NCI-H1092 (cell line): Measurements from ENCODE around the gene AFF1.
"Not testable (repeated sequence)": the region's sequence is repeated elsewhere in the genome, so short reads cannot be mapped to it uniquely, and the experiment has no call there.

Experiments
- DNase-seq: peaks from one replicate; lab custom pipeline; 2025; lab: John Stamatoyannopoulos, UW

The AFF1 gene

DNA sequence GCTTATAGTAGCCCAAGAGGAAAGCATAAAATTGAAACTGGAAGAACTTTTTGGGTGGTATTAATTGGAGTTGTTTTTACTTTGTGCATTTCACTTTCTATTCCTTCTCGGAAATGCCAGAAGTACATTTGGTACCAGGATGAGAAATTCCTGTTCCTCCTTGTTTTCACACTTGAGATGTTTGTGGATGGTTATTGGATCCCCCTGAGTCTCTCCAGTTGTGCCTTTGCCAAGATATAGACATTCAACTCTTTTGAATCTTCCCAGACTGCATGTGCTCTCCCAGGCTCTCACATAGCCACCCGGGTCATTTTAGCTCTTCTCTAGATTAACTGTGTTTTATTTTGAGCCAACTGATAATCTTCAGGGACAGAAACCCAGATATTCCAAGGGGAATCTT, 120.5 kb downstream of the AFF1 start:
- DNase-seq = no peak

GRCh38 chr4:87056881-87057280, 122.1 kb downstream of the AFF1 start:
- no peak for DNase-seq

GRCh38 chr4:87057835-87058355, 123.1 kb downstream of the AFF1 start:
- DNase-seq = no peak

DNA sequence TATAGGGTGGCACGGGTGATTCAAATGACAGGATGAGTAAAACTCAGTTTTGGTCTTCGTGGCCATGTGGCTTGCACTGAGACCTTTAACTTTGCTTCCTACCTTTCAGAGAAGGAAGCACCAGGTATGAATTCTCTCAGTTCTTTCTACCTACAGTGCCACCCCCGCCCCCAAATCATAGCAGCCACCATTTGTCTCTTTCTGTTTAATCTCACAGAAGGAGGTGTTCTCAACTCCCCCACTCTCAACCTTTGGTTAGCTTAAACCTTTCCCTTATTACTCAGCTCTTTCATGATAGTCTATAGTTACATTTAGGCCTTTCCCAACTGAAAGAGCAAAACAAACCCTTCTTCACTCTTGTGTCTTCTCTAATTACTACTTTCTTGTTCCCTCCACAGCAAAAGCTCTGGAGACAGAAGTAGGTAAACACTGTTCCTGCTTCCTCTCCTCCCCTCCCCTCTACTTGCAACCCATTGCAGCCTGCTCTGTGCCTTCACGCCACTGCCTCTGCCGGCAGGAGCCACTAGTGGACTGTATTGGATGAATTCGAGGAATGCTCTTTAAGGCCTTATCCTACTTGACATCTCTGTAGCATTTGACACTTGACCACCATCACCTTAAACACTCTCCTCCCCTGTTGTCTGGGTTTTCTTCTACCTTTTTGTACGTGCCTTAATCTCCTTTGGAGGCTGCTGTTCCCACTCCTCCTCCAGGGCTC, 123.7 kb downstream of the AFF1 start:
- DNase-seq = no peak

DNA sequence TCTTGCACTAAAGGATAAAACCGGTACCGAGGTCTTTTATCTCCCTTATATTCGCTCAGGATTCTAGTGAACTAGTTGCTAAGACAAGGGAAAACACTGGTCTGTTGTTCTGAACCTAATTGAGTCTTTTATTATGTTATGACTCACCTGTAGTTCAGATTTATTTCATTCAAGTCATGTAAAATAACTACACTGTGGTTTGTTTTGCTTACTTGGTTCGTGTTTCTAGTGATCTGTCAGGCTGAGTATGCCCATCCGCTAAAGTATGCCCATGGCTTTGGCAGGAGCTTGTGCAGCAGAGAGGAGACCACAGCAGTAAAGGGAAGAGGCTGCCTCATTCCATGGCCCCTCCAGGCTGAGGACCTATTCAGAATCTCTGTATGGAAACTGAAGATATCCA, 126.1 kb downstream of the AFF1 start:
- DNase-seq = no peak

- DNase-seq = no peak
Measured at GRCh38 chr4:87065021-87065420, 130.2 kb downstream of the AFF1 start.

DNA sequence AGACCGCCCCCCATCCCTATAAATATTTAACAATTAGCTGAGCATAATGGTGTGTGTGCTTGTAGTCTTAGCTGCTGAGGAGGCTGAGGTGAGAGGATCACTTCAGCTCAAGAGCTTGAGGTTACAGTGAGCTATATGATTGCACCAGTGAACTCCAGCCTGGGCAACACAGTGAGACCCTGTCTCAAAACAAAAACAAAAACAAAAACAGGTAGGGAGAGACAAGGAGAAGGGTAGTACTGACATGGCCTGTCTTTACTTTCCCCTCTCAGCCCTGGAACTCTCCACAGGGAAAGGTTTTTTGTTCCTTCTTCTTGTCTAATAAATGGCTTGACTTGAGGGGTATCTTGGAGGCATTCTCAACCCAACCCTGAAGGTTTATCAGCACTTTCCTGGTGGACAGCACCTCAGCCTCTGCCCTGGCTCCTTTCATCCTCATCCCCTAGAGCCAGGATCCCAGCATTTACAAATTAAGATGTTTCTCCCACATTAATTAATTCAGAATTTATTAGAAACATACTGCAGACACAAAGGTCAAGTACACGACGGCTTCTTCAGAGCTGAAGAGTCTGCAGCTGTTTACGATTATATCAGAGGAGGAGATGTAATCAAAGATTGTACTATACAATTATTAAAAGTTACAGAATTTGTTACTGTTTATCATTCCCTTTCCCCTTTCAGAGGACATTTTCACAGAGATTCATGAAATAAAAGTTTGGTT, 131.8 kb downstream of the AFF1 start:
- no peak for DNase-seq

- no peak for DNase-seq
Measured at GRCh38 chr4:87067124-87067885, 132.5 kb downstream of the AFF1 start.

- DNase-seq = peak; percentile 94
Measured at GRCh38 chr4:87068583-87069021, 133.8 kb downstream of the AFF1 start.

DNA sequence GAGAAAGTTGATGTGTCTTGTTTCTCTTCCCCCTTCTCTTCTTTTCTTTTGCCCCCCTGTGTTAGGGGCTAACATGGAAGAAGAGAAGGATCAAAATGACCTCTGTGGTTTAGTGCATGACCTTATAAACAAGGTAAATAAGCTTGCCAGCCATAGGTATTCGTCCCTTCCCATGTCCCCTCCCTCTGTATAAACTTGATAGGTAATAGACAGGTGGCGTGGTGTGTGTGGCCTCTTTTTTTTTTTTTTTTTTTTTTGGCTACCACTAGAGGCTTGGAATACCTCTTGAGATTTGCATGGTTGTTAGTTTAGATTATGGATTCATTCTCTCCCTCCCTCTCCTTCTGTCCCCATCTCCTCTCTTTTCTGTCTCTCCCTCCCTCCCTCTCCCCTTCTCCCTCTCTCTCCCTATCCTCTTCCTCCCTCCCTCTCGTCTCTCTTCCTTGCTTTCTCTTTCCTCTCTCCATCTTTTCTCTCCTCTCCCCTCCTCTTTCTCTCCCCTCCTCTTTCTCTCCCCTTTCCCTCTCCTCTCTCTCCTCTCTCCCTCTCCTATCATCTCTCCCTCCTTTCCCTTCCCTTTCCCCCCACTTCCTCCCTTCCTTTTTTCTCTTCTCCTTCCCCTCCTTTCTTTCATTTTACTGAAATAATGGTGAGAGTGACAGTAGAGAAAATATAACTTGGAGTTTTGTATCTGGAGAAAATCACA, 134.4 kb downstream of the AFF1 start:
- DNase-seq = peak; percentile 14

- peak; percentile 21 for DNase-seq
Measured at GRCh38 chr4:87071401-87071800, 136.6 kb downstream of the AFF1 start.

- DNase-seq = not testable (repeated sequence)
Measured at GRCh38 chr4:87072545-87072944, 137.7 kb downstream of the AFF1 start.

GRCh38 chr4:87073199-87074120, 138.6 kb downstream of the AFF1 start:
- peak; percentile 46 for DNase-seq

GRCh38 chr4:87074121-87074488, 139.3 kb downstream of the AFF1 start:
- DNase-seq = no peak

GRCh38 chr4:87075876-87076275, 141.1 kb downstream of the AFF1 start:
- no peak for DNase-seq

- no peak for DNase-seq
Measured at GRCh38 chr4:87076690-87077358, 142.0 kb downstream of the AFF1 start.

DNA sequence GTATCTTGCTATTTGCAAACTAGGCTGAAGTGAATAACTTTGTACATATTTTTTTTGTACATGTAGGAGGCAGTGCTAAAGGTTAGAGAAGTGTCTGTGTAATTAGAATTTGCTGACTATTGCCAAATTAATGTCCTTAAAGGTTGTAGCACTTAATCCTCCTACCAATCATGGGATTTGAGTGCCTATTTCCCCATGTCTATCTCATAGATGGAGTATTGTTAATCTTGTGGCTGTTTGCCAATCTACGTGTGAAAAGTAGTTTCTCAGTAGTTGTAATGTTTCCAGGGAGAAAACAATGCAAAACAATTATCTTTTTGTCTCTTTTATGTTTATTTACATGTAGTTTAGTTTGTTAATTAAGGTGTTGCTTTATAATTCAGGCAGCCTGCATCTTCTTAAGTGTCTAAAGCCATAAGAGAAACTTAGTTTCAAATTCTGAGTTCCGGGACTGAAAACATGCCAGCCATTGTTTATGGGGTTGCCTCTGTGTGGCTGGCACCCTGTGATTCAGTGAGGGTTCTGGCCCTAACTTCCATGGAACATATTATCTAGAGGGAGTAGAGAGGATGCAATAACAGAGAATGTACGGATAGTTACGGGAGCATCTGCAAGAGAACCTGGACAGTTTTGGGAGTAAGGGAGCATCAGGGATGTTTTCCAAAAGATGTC, 143.2 kb downstream of the AFF1 start:
- no peak for DNase-seq

DNA sequence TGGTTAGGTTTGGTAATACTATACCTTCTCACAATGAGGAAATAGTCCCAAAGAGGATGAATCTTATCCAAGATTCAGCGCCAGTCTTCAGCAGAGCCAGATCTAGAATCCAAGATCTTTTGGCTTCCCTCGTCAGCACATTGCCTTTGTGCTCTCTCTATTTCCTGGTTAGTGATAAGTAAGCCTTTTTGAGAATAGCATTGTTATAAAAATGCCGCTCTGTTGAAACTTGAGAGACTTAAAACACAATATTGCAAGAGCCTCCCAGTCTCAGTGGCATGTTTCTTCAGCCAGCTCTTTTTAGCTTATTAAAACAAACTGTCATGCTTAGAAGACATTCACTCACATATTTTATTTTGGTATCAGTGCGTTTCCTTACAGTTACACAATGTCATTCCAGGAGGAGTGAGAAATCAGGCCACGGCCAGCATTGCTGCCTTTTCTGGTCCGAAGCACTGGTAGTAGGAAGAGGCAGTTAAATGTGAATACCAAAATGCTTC, 144.2 kb downstream of the AFF1 start:
- DNase-seq = no peak

- DNase-seq = no peak
Measured at GRCh38 chr4:87079967-87080366, 145.2 kb downstream of the AFF1 start.

- DNase-seq = no peak
Measured at GRCh38 chr4:87080462-87080861, 145.7 kb downstream of the AFF1 start.
